Measurements from ENCODE around the gene TMEM52.

GRCh38 chr1:1926346-1926811, 7.3 kb upstream of the TMEM52 start:
- no peak for TF ChIP-seq CTCF (IDR thresholded peaks at IDR 0.05)
- TF ChIP-seq POLR2A (IDR thresholded peaks at IDR 0.05) = no peak
